ENCODE data around the gene TRIM34. TPM values are rescaled to one million over a fixed set of nuclear protein-coding genes. Genes with fewer than 3 reads are reported as not detected.
"Not testable (repeated sequence)": the region's sequence is repeated elsewhere in the genome, so short reads cannot be mapped to it uniquely, and the experiment has no call there.

TRIM34 gene
- total RNA-seq, 4 donors from 2014 or later, result 7.0 to 11.1 (median 7.6) TPM

GRCh38 chr11:5646139-5646538, 21.3 kb downstream of the TRIM34 start:
- 94 to 98% methylated on average over 3 of the region's 3 CpGs for WGBS, 2 donors
- H3K9me3 ChIP-seq, result no peaks in the 10 kb centered on the region

GRCh38 chr11:5655474-5655873, 30.7 kb downstream of the TRIM34 start:
- Histone ChIP-seq H3K9me3 (no peaks in the 10 kb centered on the region), H3K4me3 (replicated peaks in 1 of 3) (no peak overlapping the region), H3K27me3 (no peaks in the 10 kb centered on the region), H3K4me1 (no peaks in the 10 kb centered on the region), H3K36me3 (no peaks in the 10 kb centered on the region), H3K27ac (no peak overlapping the region)
- WGBS, 2 donors, result 96 to 97% methylated on average over 4 of the region's 4 CpGs
- TF ChIP-seq CTCF (IDR thresholded peaks at IDR 0.05) (no peak), POLR2A (IDR thresholded peaks at IDR 0.05) (no peak)
- DNase-seq, result no peak
- intact Hi-C loops (cut with DNase I), result no loop called here

More at GRCh38 chr11:5646139-5646538, 21.3 kb downstream of the TRIM34 start:
- H3K4me1 ChIP-seq, result no peaks in the 10 kb centered on the region
- no peak overlapping the region for H3K4me3 ChIP-seq (replicated peaks in 1 of 3)
- no peaks in the 10 kb centered on the region for H3K27me3 ChIP-seq
- peaks cover 0 to 6% of the 10 kb centered on the region in 2 donors for H3K36me3 ChIP-seq
- DNase-seq, result no peak
- intact Hi-C loops (cut with DNase I), result no loop called here
- TF ChIP-seq POLR2A (IDR thresholded peaks at IDR 0.05) (no peak), CTCF (IDR thresholded peaks at IDR 0.05) (no peak)
- H3K27ac ChIP-seq, result no peak overlapping the region

GRCh38 chr11:5656956-5657355, 32.2 kb downstream of the TRIM34 start:
- WGBS, 2 donors, result 99 to 100% methylated on average over 2 of the region's 2 CpGs
- H3K36me3 ChIP-seq; intact Hi-C loops (cut with DNase I): not testable (repeated sequence)

GRCh38 chr11:5658318-5658717, 33.5 kb downstream of the TRIM34 start:
- no peak for TF ChIP-seq CTCF (IDR thresholded peaks at IDR 0.05)
- no peak for TF ChIP-seq POLR2A (IDR thresholded peaks at IDR 0.05)
- no peak overlapping the region for H3K4me3 ChIP-seq (replicated peaks in 1 of 3)
- no peaks in the 10 kb centered on the region for H3K27me3 ChIP-seq
- no peaks in the 10 kb centered on the region for H3K9me3 ChIP-seq
- no peaks in the 10 kb centered on the region for H3K4me1 ChIP-seq
- intact Hi-C loops (cut with DNase I), result no loop called here
- 93% methylated on average over 5 of the region's 5 CpGs for WGBS, 2 donors
- DNase-seq, result no peak
- H3K36me3 ChIP-seq, result no peaks in the 10 kb centered on the region
- no peak overlapping the region for H3K27ac ChIP-seq

More at GRCh38 chr11:5656956-5657355, 32.2 kb downstream of the TRIM34 start:
- H3K27ac ChIP-seq; H3K9me3 ChIP-seq; H3K4me3 ChIP-seq (replicated peaks in 1 of 3); H3K27me3 ChIP-seq; DNase-seq; H3K4me1 ChIP-seq: not testable (repeated sequence)

- no peak overlapping the region for H3K27ac ChIP-seq
- H3K9me3 ChIP-seq, result no peaks in the 10 kb centered on the region
- no peaks in the 10 kb centered on the region for H3K27me3 ChIP-seq
- no peak overlapping the region for H3K4me3 ChIP-seq (replicated peaks in 1 of 3)
- H3K4me1 ChIP-seq, result no peaks in the 10 kb centered on the region
- intact Hi-C loops (cut with DNase I), result loop anchor here (10.0 kb wide), 1 partner anchor 69 kb away; the partner anchor contains the start of gene TRIM6
- no peak for DNase-seq
- WGBS, 2 donors, result 95 to 97% methylated on average over 2 of the region's 2 CpGs
- peaks cover 0 to 25% of the 10 kb centered on the region in 2 donors for H3K36me3 ChIP-seq
- TF ChIP-seq CTCF (IDR thresholded peaks at IDR 0.05) (no peak), POLR2A (IDR thresholded peaks at IDR 0.05) (no peak)
Observed at GRCh38 chr11:5663511-5663910, 38.7 kb downstream of the TRIM34 start.

Measured in thyroid gland (tissue), 4 donors.